IMR-90 (cell line): ENCODE data around the gene TNRC6B. TPM values are rescaled to one million over a fixed set of nuclear protein-coding genes. Genes with fewer than 3 reads are reported as not detected.

Experiments used
- ATAC-seq: fragments of 200-7000 bp; cut with Tn5 transposase; 2 replicates; pipeline ENCODE4 v1.9.1; 2020; ENCODE audit warnings: low read depth, mild to moderate bottlenecking, moderate library complexity
- BruUV-seq: library from RNA; stranded (reverse); fragments of 400-500 nt; replicated peaks from 2 replicates; lab custom pipeline; 2021; lab: Mats Ljungman, UMichigan
- CTCF ChIA-PET: fragments of 300-600 bp; formaldehyde crosslinking; extraction: SDS; loops from one replicate; lab custom pipeline; 2021; ENCODE audit warnings: antibody characterized with exemption; lab: Yijun Ruan, JAX
- POLR2A ChIA-PET: fragments of 300-600 bp; sonication (Branson Sonifier 250); formaldehyde crosslinking; loops from one replicate; lab custom pipeline; 2022; ENCODE audit warnings: antibody characterized with exemption; ENCODE audit not compliant: unreplicated experiment; lab: Charles Lee
- DNase-seq: peaks from one replicate; pipeline ENCODE4 v3.0.0; 2013
- H2AFZ ChIP-seq: replicated peaks from 2 replicates; pipeline ENCODE3; 2013; ENCODE audit warnings: low read length, mild to moderate bottlenecking; ENCODE audit not compliant: poor library complexity
- H2AK5ac ChIP-seq: 2 replicates; pipeline ENCODE4 v1.6.1; 2013; ENCODE audit warnings: low read depth, low read length, inconsistent platforms
- H2AK9ac ChIP-seq: replicated peaks from 2 replicates; pipeline ENCODE3; 2013; ENCODE audit warnings: mild to moderate bottlenecking, low read depth, low read length, moderate library complexity; ENCODE audit not compliant: poor library complexity
- H2BK120ac ChIP-seq: 2 replicates; pipeline ENCODE4 v1.6.1; 2013; ENCODE audit warnings: low read depth, low read length, inconsistent platforms
- H2BK15ac ChIP-seq: 3 replicates; pipeline ENCODE4 v1.6.1; 2013; ENCODE audit warnings: low read depth, low read length, inconsistent platforms
- H2BK20ac ChIP-seq: 2 replicates; pipeline ENCODE4 v1.6.1; 2013; ENCODE audit warnings: low read depth, mild to moderate bottlenecking, inconsistent platforms, low read length, moderate library complexity
- H2BK5ac ChIP-seq: 2 replicates; pipeline ENCODE4 v1.6.1; 2013; ENCODE audit warnings: mild to moderate bottlenecking, low read depth, low read length, inconsistent platforms; ENCODE audit not compliant: poor library complexity, severe bottlenecking
- H3K14ac ChIP-seq: replicated peaks from 2 replicates; pipeline ENCODE4 v1.6.1; 2013; ENCODE audit warnings: low read depth, low read length, inconsistent platforms
- H3K18ac ChIP-seq: 2 replicates; pipeline ENCODE4 v1.6.1; 2013; ENCODE audit warnings: low read depth, low read length, control low read depth
- H3K23ac ChIP-seq: 2 replicates; pipeline ENCODE4 v1.6.1; 2013; ENCODE audit warnings: low read depth, low read length, inconsistent platforms
- H3K27ac ChIP-seq: 2 replicates; pipeline ENCODE4 v1.5.1; 2013; ENCODE audit warnings: mild to moderate bottlenecking, control low read depth, low read length; ENCODE audit not compliant: insufficient read depth
- H3K27me3 ChIP-seq: 2 replicates; pipeline ENCODE4 v1.6.1; 2013; ENCODE audit warnings: low read length; ENCODE audit not compliant: control insufficient read depth, insufficient read depth
- H3K36me3 ChIP-seq: 2 replicates; pipeline ENCODE4 v1.6.1; 2013; ENCODE audit warnings: low read length, mixed read lengths; ENCODE audit not compliant: control insufficient read depth, insufficient read depth
- H3K4ac ChIP-seq: 2 replicates; pipeline ENCODE4 v1.6.1; 2013; ENCODE audit warnings: low read depth, low read length, inconsistent platforms
- H3K4me1 ChIP-seq: 2 replicates; pipeline ENCODE4 v1.6.1; 2013; ENCODE audit warnings: low read length, mixed read lengths; ENCODE audit not compliant: control insufficient read depth, insufficient read depth
- H3K4me2 ChIP-seq: 2 replicates; pipeline ENCODE4 v1.6.1; 2013; ENCODE audit warnings: low read depth, mild to moderate bottlenecking, control low read depth, low read length, moderate library complexity
- H3K4me3 ChIP-seq: 2 replicates; pipeline ENCODE4 v1.5.1; 2013; ENCODE audit warnings: low read depth, mild to moderate bottlenecking, control low read depth, low read length, moderate library complexity; ENCODE audit not compliant: insufficient read depth
- H3K56ac ChIP-seq: 2 replicates; pipeline ENCODE4 v1.6.1; 2013; ENCODE audit warnings: low read length, inconsistent platforms; ENCODE audit not compliant: insufficient read depth; ENCODE audit errors: extremely low read depth
- H3K79me1 ChIP-seq, 2 experiments: 2 replicates each; pipeline ENCODE4 v1.6.1; 2013; ENCODE audit warnings: low read length in 2 of 2, inconsistent platforms in 1 of 2, low read depth in 1 of 2
- H3K9ac ChIP-seq: 2 replicates; pipeline ENCODE4 v1.6.1; 2013; ENCODE audit warnings: low read depth, low read length, control low read depth
- H3K9me1 ChIP-seq: 2 replicates; pipeline ENCODE4 v1.6.1; 2013; ENCODE audit warnings: low read length, inconsistent platforms; ENCODE audit not compliant: insufficient read depth
- H3K9me3 ChIP-seq: 2 replicates; pipeline ENCODE4 v1.6.1; 2013; ENCODE audit warnings: low read length; ENCODE audit not compliant: control insufficient read depth, insufficient read depth
- H4K20me1 ChIP-seq: 2 replicates; pipeline ENCODE4 v1.6.1; 2013; ENCODE audit warnings: low read length, inconsistent platforms; ENCODE audit not compliant: insufficient read depth
- H4K5ac ChIP-seq: 2 replicates; pipeline ENCODE4 v1.6.1; 2013; ENCODE audit warnings: mild to moderate bottlenecking, low read depth, low read length, control low read depth
- H4K8ac ChIP-seq, 2 experiments: 2 replicates each; pipeline ENCODE4 v1.6.1; 2013; ENCODE audit warnings: low read depth in 2 of 2, low read length in 2 of 2, control low read depth in 1 of 2, inconsistent platforms in 1 of 2
- H4K91ac ChIP-seq: 2 replicates; pipeline ENCODE4 v1.6.1; 2013; ENCODE audit warnings: low read depth, low read length, inconsistent platforms; ENCODE audit not compliant: insufficient read depth
- ELK1 ChIP-seq: fragments of 150-350 bp; IDR thresholded peaks from 2 replicates; pipeline ENCODE4 v1.6.1; 2016; ENCODE audit warnings: low read depth, mild to moderate bottlenecking, low read length, moderate library complexity, borderline replicate concordance
- MAFK ChIP-seq: IDR thresholded peaks from 2 replicates; pipeline ENCODE4 v1.6.1; 2012; ENCODE audit warnings: low read depth, low read length, improper control_type of control experiment
- RCOR1 ChIP-seq: IDR thresholded peaks from 2 replicates; pipeline ENCODE4 v1.6.1; 2012; ENCODE audit warnings: mild to moderate bottlenecking, low read length, improper control_type of control experiment; ENCODE audit not compliant: insufficient replicate concordance
- WGBS, 2 experiments: methylation state at CpG; one replicate each; pipeline versions ENCODE4 v1.1.5 to v1.1.7; 2013; ENCODE audit warnings: missing lambda C conversion rate in 2 of 2; ENCODE audit not compliant: insufficient read length in 1 of 2; ENCODE audit errors: extremely low coverage in 2 of 2; 5-methylcytosine and 5-hydroxymethylcytosine counted together
- dilution Hi-C: fragments of 300-500 bp; cut with HindIII; formaldehyde crosslinking; loops from one replicate; pipeline ENCODE4 v1.14.3; 2018; ENCODE audit warnings: low sequenced_read_pairs; ENCODE audit not compliant: unreplicated experiment
- in situ Hi-C: fragments of 300-500 bp; cut with MboI; formaldehyde crosslinking; loops from 3 replicates; pipeline ENCODE4 v1.14.3; 2019; ENCODE audit warnings: low sequenced_read_pairs, inconsistent platforms, mixed read lengths
- intact Hi-C: fragments of 100-400 bp; cut with micrococcal nuclease; formaldehyde crosslinking; loops from 2 replicates; pipeline ENCODE4 v1.10.0; 2022
- polyA plus RNA-seq, 3 experiments: library from polyadenylated mRNA; depleted of rRNA; stranded (reverse); fragments of >200 nt; gene quantifications; 2 replicates each; pipeline ENCODE4 v1.2.3, GENCODE V29; 2012; ENCODE audit warnings: low replicate concordance in 1 of 3
- total RNA-seq: library from RNA; depleted of rRNA; stranded (reverse); fragments of >200 nt; gene quantifications from 2 replicates; pipeline ENCODE4 v1.2.3, GENCODE V29; 2012

Gene TNRC6B
- total and polyA plus RNA-seq, 2 of the 4 experiments (the other 2 are of a cell fraction), result 3.9 to 17.0 TPM

- Histone ChIP-seq H4K91ac (no peak overlapping the region), H2AK9ac (no peak overlapping the region), H2BK20ac (no peak overlapping the region), H3K27ac (no peak overlapping the region), H3K36me3 (no peaks in the 10 kb centered on the region), H3K14ac (no peak overlapping the region), H3K4me3 (no peak overlapping the region), H2BK120ac (no peak overlapping the region), H3K56ac (no peak overlapping the region), H3K23ac (no peak overlapping the region), H4K5ac (no peak overlapping the region), H3K9me3 (no peaks in the 10 kb centered on the region), H4K8ac (no peak overlapping the region; a peak in 1 of 4 replicates), H2BK15ac (no peak overlapping the region), H4K20me1 (peaks cover 7% of the 10 kb centered on the region; the same call in 1 of the 2 replicates), H3K27me3 (no peaks in the 10 kb centered on the region), H3K4ac (no peak overlapping the region), H2BK5ac (no peak overlapping the region), H3K9me1 (peaks cover 5% of the 10 kb centered on the region), H2AK5ac (no peak overlapping the region; the same call in 1 of the 2 replicates), H3K4me2 (no peak overlapping the region), H3K9ac (no peak overlapping the region), H2AFZ (no peak overlapping the region), H3K18ac (no peak overlapping the region), H3K4me1 (peaks cover 5% of the 10 kb centered on the region), H3K79me1 (peaks cover 3 to 33% of the 10 kb centered on the region in 2 experiments; a peak in 3 of 4 replicates)
- no TSS peak for BruUV-seq
- 100% methylated on average over 2 of the region's 12 CpGs; no CpG with 5 or more reads in 1 of the 2 experiments for WGBS, 2 experiments
- in situ Hi-C loops, result loop anchor here (5.0 kb wide), 1 partner anchor 172 kb away; the partner anchor contains the start of gene ADSL
- ChIA-PET CTCF (no interaction called here), POLR2A (no interaction called here)
- DNase-seq (no peak), ATAC-seq (no peak)
- no peak for TF ChIP-seq MAFK
- no peak for TF ChIP-seq RCOR1
- TF ChIP-seq ELK1, result no peak
- dilution Hi-C loops, result no loop called here
- intact Hi-C loops, result loop anchor here (2.0 to 10.0 kb wide), 2 partner anchors 131 to 641 kb away; partner anchors contain the start of gene RPS19BP1
Observed at GRCh38 chr22:40175611-40176244, 2.0 kb upstream of the TNRC6B start.
